Progenitor cell of endocrine pancreas (in vitro differentiated cells): ENCODE results near the gene ABCC2. TPM values are rescaled to one million over a fixed set of nuclear protein-coding genes. Genes with fewer than 3 reads are reported as not detected.
A peak's percentile ranks its signal among the peaks of the same experiment; 100 is the strongest.

Experiments used
- DNase-seq: peaks from one replicate; pipeline ENCODE4 v3.0.0; 2021; ENCODE audit warnings: low spot score; ENCODE audit not compliant: unreplicated experiment
- H3K27ac Mint-ChIP-seq: 2 replicates; pipeline ENCODE4 v1.8.0; 2021; ENCODE audit warnings: mild to moderate bottlenecking, moderate library complexity, mixed read lengths
- H3K27me3 Mint-ChIP-seq: 2 replicates; pipeline ENCODE4 v1.8.0; 2021; ENCODE audit warnings: mixed read lengths
- H3K36me3 Mint-ChIP-seq: 2 replicates; pipeline ENCODE4 v1.8.0; 2022; ENCODE audit warnings: mixed read lengths; ENCODE audit not compliant: insufficient read depth
- H3K4me1 Mint-ChIP-seq: 2 replicates; pipeline ENCODE4 v1.8.0; 2021; ENCODE audit warnings: low read depth, mixed read lengths
- H3K4me3 Mint-ChIP-seq: 2 replicates; pipeline ENCODE4 v1.8.0; 2021; ENCODE audit warnings: low read depth, mild to moderate bottlenecking, moderate library complexity, mixed read lengths
- H3K9me3 Mint-ChIP-seq: 2 replicates; pipeline ENCODE4 v1.8.0; 2021; ENCODE audit warnings: low read depth, mixed read lengths
- total RNA-seq: library from RNA; stranded (reverse); gene quantifications from 2 replicates; pipeline ENCODE4 v1.2.1, GENCODE V29; 2021
- TF ChIP-seq, protein P1 (sequence below): fragments of 200-600 bp; sonication (generic); IDR thresholded peaks from one replicate; pipeline ENCODE4 v1.5.0; 2021; ENCODE audit warnings: antibody characterized with exemption, mild to moderate bottlenecking; ENCODE audit not compliant: unreplicated experiment

Gene ABCC2
- total RNA-seq, 1 donor from 2014 or later: 0.89 TPM

DNA sequence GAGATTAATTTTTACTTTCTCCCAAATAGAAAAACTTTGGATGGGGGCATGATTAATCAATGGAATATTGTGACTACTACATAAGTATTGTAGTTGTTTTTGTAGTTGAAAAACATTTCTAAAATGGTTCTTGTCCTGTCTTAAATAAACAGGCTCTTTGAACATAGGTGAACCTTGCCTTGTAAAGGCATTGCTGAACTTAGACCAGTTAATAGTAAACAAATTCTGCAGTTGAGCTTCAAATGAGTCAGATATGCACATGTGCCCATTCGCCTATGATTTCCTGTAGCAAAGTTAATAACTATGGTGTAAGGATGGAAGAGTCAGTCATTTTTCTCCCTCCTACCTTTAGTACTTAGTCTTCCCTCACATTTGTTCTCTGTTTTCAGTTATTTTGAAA, 27.8 kb upstream of the ABCC2 start:
- no peak overlapping the region for H3K4me3 Mint-ChIP-seq
- no peaks in the 10 kb centered on the region for H3K9me3 Mint-ChIP-seq
- H3K36me3 Mint-ChIP-seq: peaks cover 10% of the 10 kb centered on the region
- no peaks in the 10 kb centered on the region for H3K4me1 Mint-ChIP-seq
- H3K27me3 Mint-ChIP-seq: no peaks in the 10 kb centered on the region
- TF ChIP-seq, protein P1, sequence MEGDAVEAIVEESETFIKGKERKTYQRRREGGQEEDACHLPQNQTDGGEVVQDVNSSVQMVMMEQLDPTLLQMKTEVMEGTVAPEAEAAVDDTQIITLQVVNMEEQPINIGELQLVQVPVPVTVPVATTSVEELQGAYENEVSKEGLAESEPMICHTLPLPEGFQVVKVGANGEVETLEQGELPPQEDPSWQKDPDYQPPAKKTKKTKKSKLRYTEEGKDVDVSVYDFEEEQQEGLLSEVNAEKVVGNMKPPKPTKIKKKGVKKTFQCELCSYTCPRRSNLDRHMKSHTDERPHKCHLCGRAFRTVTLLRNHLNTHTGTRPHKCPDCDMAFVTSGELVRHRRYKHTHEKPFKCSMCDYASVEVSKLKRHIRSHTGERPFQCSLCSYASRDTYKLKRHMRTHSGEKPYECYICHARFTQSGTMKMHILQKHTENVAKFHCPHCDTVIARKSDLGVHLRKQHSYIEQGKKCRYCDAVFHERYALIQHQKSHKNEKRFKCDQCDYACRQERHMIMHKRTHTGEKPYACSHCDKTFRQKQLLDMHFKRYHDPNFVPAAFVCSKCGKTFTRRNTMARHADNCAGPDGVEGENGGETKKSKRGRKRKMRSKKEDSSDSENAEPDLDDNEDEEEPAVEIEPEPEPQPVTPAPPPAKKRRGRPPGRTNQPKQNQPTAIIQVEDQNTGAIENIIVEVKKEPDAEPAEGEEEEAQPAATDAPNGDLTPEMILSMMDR: no peak
- no peak for DNase-seq
- H3K27ac Mint-ChIP-seq: no peak overlapping the region

DNA sequence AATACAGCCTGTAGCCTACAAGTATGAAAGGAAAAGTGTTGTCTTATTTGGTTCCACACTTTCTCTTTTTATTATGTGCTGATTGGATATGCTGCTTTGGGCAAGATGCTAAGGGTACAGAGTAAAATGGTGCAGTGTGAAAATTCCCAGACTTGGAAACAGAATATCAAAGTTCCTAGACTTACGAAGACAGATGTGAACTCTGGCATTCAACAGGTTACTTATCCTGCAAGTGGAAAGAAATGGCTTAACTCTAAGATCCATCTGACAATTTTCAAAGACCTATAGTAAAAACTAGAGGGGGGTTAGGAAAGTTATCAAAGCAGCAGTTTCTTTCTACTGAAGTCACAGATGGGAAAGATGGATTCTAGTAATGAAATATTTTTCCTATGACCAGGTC, 26.3 kb upstream of the ABCC2 start:
- TF ChIP-seq, protein P1: no peak
- Mint-ChIP-seq H3K4me3 (no peak overlapping the region), H3K36me3 (peaks cover 12% of the 10 kb centered on the region), H3K27ac (no peak overlapping the region), H3K4me1 (no peaks in the 10 kb centered on the region), H3K9me3 (no peaks in the 10 kb centered on the region), H3K27me3 (no peaks in the 10 kb centered on the region)
- no peak for DNase-seq

DNA sequence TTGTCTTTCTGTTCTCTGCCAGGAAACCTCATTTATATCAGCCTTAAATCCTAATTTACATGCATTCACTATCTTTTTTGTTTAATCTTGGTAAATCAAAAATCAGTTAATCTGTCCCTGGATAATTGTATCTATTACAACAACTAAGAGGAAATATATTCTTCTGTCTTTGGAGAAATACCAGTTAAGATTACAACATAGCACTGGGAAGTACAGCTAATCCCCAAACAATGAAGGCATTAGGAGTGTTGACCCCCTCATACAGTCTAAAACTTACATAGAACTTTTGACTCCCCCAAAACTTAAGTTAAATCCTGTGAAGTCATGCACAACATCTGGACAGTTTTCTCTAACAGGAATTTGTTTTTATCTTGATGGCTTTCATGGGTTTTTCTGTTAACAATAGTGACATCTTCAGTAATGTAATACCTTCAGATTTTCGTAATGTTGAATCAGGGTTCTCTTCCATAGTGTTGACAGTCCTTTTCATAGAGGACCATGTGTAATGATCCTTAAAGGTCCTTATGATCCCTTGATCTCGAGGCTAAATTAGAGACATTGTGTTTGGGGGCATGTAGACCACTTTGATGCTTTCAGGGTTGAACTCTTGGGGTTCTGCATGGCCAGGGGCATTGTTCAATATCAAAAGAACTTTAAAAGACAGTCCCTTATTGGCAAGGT, 24.1 kb upstream of the ABCC2 start:
- Mint-ChIP-seq H3K4me3 (no peak overlapping the region), H3K27me3 (no peaks in the 10 kb centered on the region), H3K4me1 (no peaks in the 10 kb centered on the region), H3K36me3 (peaks cover 14% of the 10 kb centered on the region), H3K9me3 (peaks cover 1% of the 10 kb centered on the region), H3K27ac (no peak overlapping the region)
- DNase-seq: no peak
- TF ChIP-seq, protein P1: no peak

DNA sequence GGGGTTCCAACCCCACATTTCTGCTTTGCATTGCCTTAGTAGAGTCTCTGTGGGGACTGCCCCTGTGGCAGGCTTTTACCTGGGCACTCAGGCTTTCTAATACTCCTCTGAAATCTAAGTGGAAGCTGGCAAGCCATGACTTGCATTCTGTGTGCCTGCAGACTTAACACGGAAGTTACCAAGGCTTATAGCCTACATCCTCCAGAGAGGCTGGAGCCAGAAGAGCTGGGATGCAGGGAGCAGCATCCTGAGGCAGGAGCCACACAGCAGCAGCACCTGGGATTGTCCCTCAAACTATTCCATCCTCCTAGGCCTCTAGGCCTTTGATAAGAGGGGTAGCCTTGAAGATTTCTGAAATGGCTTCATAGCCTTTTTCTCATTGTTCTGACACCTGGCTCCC, 22.1 kb upstream of the ABCC2 start:
- TF ChIP-seq, protein P1: no peak
- H3K27me3 Mint-ChIP-seq: no peaks in the 10 kb centered on the region
- H3K36me3 Mint-ChIP-seq: peaks cover 16% of the 10 kb centered on the region

DNA sequence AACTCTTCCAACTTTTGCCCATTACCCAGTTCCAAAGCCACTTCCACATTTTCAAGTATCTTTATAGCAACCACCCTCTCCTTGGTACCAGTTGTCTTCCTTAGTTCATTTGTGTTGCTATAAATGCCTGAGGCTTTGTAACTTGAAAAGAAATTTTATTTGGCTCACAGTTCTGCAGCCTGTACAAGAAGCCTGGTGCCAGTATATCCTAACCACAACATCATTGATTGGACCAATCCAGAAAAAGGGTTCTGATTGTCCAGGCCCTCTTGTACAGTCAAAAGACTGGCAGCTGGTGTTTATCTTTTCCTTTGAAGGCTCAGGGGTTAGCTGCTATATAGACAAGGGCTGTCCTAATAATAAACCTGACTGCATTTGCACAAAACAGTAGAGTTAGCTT, 21.1 kb upstream of the ABCC2 start:
- peaks cover 16% of the 10 kb centered on the region for H3K36me3 Mint-ChIP-seq
- H3K4me1 Mint-ChIP-seq: no peaks in the 10 kb centered on the region
- peaks cover 3% of the 10 kb centered on the region for H3K9me3 Mint-ChIP-seq
- H3K27me3 Mint-ChIP-seq: no peaks in the 10 kb centered on the region
- TF ChIP-seq, protein P1: no peak
- no peak for DNase-seq
- H3K27ac Mint-ChIP-seq: no peak overlapping the region
- H3K4me3 Mint-ChIP-seq: no peak overlapping the region

More for the DNA sequence above, 22.1 kb upstream of the ABCC2 start:
- Mint-ChIP-seq H3K9me3 (peaks cover 3% of the 10 kb centered on the region), H3K27ac (peak overlapping the region; percentile 39), H3K4me3 (no peak overlapping the region), H3K4me1 (no peaks in the 10 kb centered on the region)
- DNase-seq: no peak
